ENCODE results near the gene ATP5PB.

GRCh38 chr1:111417755-111418154, 31.5 kb upstream of the ATP5PB start:
- TF ChIP-seq, protein P1, sequence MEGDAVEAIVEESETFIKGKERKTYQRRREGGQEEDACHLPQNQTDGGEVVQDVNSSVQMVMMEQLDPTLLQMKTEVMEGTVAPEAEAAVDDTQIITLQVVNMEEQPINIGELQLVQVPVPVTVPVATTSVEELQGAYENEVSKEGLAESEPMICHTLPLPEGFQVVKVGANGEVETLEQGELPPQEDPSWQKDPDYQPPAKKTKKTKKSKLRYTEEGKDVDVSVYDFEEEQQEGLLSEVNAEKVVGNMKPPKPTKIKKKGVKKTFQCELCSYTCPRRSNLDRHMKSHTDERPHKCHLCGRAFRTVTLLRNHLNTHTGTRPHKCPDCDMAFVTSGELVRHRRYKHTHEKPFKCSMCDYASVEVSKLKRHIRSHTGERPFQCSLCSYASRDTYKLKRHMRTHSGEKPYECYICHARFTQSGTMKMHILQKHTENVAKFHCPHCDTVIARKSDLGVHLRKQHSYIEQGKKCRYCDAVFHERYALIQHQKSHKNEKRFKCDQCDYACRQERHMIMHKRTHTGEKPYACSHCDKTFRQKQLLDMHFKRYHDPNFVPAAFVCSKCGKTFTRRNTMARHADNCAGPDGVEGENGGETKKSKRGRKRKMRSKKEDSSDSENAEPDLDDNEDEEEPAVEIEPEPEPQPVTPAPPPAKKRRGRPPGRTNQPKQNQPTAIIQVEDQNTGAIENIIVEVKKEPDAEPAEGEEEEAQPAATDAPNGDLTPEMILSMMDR (IDR thresholded peaks at IDR 0.05), result no peak
- TF ChIP-seq POLR2AphosphoS5 (IDR thresholded peaks at IDR 0.05), result no peak

Measured in sigmoid colon (tissue), 4 donors.